Esophagus muscularis mucosa (tissue), 4 donors: ENCODE data around the gene ANKS1B. TPM values are rescaled to one million over a fixed set of nuclear protein-coding genes. Genes with fewer than 3 reads are reported as not detected.

Experiments
- DNase-seq: peaks from one replicate; pipeline ENCODE4 v3.0.0-alpha.2; 2017; ENCODE audit errors: extremely low spot score
- H3K27ac ChIP-seq, 4 donors: fragments of 200-600 bp; sonication (generic); replicated peaks in 1 of 4; 1 replicate in 3 of 4; 2 replicates in 1 of 4; pipeline ENCODE4 v1.5.1; 2016 to 2019; ENCODE audit warnings: mild to moderate bottlenecking in 1 of 4
- H3K27me3 ChIP-seq, 4 donors: fragments of 200-600 bp; sonication (generic); one replicate each; pipeline versions ENCODE4 v1.5.1 to v1.6.0; 2016 to 2019
- H3K36me3 ChIP-seq, 4 donors: fragments of 200-600 bp; sonication (generic); one replicate each; pipeline ENCODE4 v1.5.1; 2016 to 2019
- H3K4me1 ChIP-seq, 4 donors: fragments of 200-600 bp; sonication (generic); one replicate each; pipeline ENCODE4 v1.5.1; 2016 to 2019
- H3K4me3 ChIP-seq, 4 donors: fragments of 200-600 bp; sonication (generic); 1 replicate in 2 of 4; 2 replicates in 2 of 4; pipeline ENCODE4 v1.5.1; 2016 to 2019; ENCODE audit warnings: mild to moderate bottlenecking in 4 of 4, moderate library complexity in 1 of 4
- H3K9me3 ChIP-seq, 4 donors: fragments of 200-600 bp; sonication (generic); 1 replicate in 3 of 4; 2 replicates in 1 of 4; pipeline ENCODE4 v1.5.1; 2016 to 2019
- EP300 ChIP-seq: sonication (generic); formaldehyde crosslinking; IDR thresholded peaks from one replicate; pipeline ENCODE4 v1.6.1; 2017; ENCODE audit warnings: antibody characterized with exemption
- POLR2A ChIP-seq: fragments of 450-650 bp; IDR thresholded peaks from one replicate; pipeline ENCODE4 v1.6.1; 2017; ENCODE audit warnings: antibody characterized with exemption, moderate library complexity, mild to moderate bottlenecking, low read depth
- POLR2AphosphoS5 ChIP-seq, 2 donors: sonication (generic); formaldehyde crosslinking; IDR thresholded peaks; one replicate each; pipeline ENCODE4 v1.6.1; 2017; ENCODE audit warnings: antibody characterized with exemption in 2 of 2
- WGBS: methylation state at CpG from one replicate; pipeline ENCODE4 v1.1.5; 2018; 5-methylcytosine and 5-hydroxymethylcytosine counted together
- intact Hi-C: fragments of 100-400 bp; cut with DNase I; formaldehyde crosslinking; loops from one replicate; pipeline ENCODE4 v1.15.1; 2023
- total RNA-seq, 4 donors: library from RNA; depleted of rRNA; stranded (reverse); fragments of >200 nt; gene quantifications; one replicate each; pipeline versions ENCODE4 v1.1.0 to v1.2.1, GENCODE V29; 2016
- TF ChIP-seq, protein P1 (sequence below), 3 experiments: fragments of 200-600 bp in 2 of 3; fragments of 450-650 bp in 1 of 3; sonication (generic) in 2 of 3; IDR thresholded peaks; one replicate each; pipeline ENCODE4 v1.5.1; 2017 to 2019; ENCODE audit warnings: antibody characterized with exemption in 3 of 3, mild to moderate bottlenecking in 2 of 3, moderate library complexity in 1 of 3

The ANKS1B gene
- total RNA-seq, 4 donors from 2014 or later, result 20.4 to 28.7 (median 21.6) TPM

DNA sequence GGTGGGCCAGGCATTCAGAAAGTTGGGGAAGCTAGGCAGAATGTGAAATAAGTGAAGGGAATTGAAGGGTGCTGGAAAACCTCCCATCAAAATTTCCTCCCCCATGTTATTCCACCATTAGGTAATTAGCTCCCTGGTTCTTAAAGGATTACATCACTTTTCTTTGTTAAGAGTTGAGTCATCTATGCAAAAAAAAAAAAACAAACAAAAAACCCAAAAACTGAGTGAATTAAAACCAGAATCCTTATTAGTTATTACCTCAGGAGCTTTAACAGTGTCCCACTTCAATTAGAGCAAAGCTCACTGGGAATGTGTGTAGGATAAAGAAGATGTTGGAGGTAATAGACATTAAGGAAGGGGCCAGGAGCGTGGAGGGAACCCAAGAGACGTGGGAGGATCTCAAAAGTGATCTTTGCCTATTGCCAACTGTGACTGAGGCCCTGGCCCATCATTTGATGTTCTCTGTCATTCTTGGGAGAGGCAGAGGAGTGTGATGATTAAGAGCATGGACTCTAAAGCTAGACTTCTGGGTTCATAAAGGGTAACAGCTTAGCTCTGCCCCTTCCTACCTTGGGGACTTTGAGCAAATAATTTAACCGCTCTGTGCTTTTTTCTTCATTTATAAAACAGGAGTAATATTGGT is 975.0 kb downstream of the ANKS1B start:
- no peak overlapping the region for H3K4me3 ChIP-seq
- H3K36me3 ChIP-seq, result no peaks in the 10 kb centered on the region
- H3K27ac ChIP-seq, result no peak overlapping the region
- DNase-seq, result no peak
- no peaks in the 10 kb centered on the region for H3K9me3 ChIP-seq
- 91% methylated on average over 3 of the region's 3 CpGs for WGBS
- no peak for TF ChIP-seq EP300
- TF ChIP-seq POLR2A, result no peak
- no peak for TF ChIP-seq POLR2AphosphoS5 (IDR thresholded peaks at IDR 0.05)
- TF ChIP-seq, protein P1, sequence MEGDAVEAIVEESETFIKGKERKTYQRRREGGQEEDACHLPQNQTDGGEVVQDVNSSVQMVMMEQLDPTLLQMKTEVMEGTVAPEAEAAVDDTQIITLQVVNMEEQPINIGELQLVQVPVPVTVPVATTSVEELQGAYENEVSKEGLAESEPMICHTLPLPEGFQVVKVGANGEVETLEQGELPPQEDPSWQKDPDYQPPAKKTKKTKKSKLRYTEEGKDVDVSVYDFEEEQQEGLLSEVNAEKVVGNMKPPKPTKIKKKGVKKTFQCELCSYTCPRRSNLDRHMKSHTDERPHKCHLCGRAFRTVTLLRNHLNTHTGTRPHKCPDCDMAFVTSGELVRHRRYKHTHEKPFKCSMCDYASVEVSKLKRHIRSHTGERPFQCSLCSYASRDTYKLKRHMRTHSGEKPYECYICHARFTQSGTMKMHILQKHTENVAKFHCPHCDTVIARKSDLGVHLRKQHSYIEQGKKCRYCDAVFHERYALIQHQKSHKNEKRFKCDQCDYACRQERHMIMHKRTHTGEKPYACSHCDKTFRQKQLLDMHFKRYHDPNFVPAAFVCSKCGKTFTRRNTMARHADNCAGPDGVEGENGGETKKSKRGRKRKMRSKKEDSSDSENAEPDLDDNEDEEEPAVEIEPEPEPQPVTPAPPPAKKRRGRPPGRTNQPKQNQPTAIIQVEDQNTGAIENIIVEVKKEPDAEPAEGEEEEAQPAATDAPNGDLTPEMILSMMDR (IDR thresholded peaks at IDR 0.05), result no peak
- H3K27me3 ChIP-seq, result no peaks in the 10 kb centered on the region
- intact Hi-C loops, result no loop called here
- no peaks in the 10 kb centered on the region for H3K4me1 ChIP-seq

GRCh38 chr12:99005601-99006000 is 979.1 kb downstream of the ANKS1B start:
- Histone ChIP-seq H3K27me3 (no peaks in the 10 kb centered on the region), H3K9me3 (no peaks in the 10 kb centered on the region), H3K4me3 (no peak overlapping the region), H3K4me1 (no peaks in the 10 kb centered on the region), H3K36me3 (no peaks in the 10 kb centered on the region), H3K27ac (no peak overlapping the region)
- intact Hi-C loops, result no loop called here
- DNase-seq, result no peak
- 86% methylated on average over 5 of the region's 5 CpGs for WGBS
- TF ChIP-seq POLR2AphosphoS5 (IDR thresholded peaks at IDR 0.05) (no peak), POLR2A (no peak), EP300 (no peak)
- TF ChIP-seq, protein P1 (IDR thresholded peaks at IDR 0.05), result no peak

DNA sequence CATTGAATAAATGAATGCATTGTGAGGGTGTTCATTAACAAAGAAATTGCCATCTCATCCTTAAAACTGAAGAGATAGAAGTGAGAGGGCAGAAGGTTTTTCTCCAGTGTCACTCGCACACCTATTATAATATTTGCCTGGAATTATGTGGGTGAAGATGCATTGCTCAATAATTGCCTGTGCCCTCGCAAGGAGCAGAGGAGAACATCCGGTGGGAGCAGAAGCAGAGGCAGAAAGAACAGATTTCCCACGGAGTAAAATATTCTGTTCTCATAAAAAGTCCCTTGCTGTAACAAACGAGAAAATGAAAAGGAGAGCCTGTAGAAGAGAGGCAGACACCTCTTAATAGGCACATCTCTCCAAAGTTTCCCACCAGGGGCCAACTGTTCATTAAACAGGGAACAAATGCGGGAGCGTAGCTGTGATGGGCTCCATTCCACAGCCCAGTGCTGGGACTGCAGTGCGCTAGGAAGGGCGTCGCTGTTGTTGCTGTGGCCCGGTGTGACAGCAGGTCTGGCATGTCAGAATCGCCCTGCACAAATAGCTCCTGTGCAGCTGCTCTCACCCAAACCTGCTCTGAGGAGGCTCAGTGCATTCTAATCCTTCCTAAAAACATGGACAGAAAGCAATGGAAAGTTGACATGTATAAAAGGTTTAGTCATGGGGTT is 979.8 kb downstream of the ANKS1B start:
- no peak for DNase-seq
- WGBS, result 78% methylated on average over 10 of the region's 12 CpGs
- TF ChIP-seq EP300 (no peak), POLR2AphosphoS5 (IDR thresholded peaks at IDR 0.05) (no peak), POLR2A (no peak)
- TF ChIP-seq, protein P1 (IDR thresholded peaks at IDR 0.05), result no peak
- Histone ChIP-seq H3K27me3 (no peaks in the 10 kb centered on the region), H3K36me3 (no peaks in the 10 kb centered on the region), H3K4me1 (no peaks in the 10 kb centered on the region), H3K4me3 (no peak overlapping the region), H3K27ac (no peak overlapping the region), H3K9me3 (no peaks in the 10 kb centered on the region)
- intact Hi-C loops, result loop anchor here (5.0 kb wide), 1 partner anchor 308 kb away; no protein-coding TSS in a partner anchor

DNA sequence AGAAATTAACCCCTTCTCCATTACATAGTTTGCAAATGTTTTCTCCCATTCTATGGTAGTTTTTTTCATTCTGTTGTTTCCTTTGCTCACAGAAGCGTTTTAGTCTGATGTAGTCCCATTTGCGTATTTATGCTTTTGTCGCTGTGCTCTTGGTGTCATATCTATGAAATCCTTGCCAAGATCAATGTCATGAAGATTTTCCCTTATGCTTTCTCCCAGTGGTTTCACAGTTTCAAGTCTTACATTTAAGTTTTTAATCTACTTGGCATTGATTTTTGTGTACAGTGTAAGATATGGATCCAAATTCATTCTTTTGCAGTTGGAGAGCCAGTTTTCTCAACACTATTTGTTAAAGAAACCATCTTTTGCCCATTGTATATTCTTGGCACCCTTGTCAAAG is 982.0 kb downstream of the ANKS1B start:
- TF ChIP-seq POLR2AphosphoS5 (IDR thresholded peaks at IDR 0.05) (no peak), POLR2A (no peak), EP300 (no peak)
- TF ChIP-seq, protein P1 (IDR thresholded peaks at IDR 0.05), result no peak
- Histone ChIP-seq H3K27ac (no peak overlapping the region), H3K27me3 (no peaks in the 10 kb centered on the region), H3K4me3 (no peak overlapping the region), H3K36me3 (no peaks in the 10 kb centered on the region), H3K4me1 (peaks cover 0 to 8% (median 3%) of the 10 kb centered on the region in 4 donors), H3K9me3 (no peaks in the 10 kb centered on the region)
- WGBS, result 98% methylated on average over 3 of the region's 3 CpGs
- DNase-seq, result no peak
- intact Hi-C loops, result loop anchor here (5.0 kb wide), 1 partner anchor 305 kb away; no protein-coding TSS in a partner anchor
